Measurements from ENCODE around the gene IDI1.
"Not testable (repeated sequence)": the region's sequence is repeated elsewhere in the genome, so short reads cannot be mapped to it uniquely, and the experiment has no call there.

IDI1 gene

GRCh38 chr10:1034758-1035157, 14.2 kb downstream of the IDI1 start:
- peak in 4 of 14 donors; percentile 10 to 48 (median 28) for DNase-seq

GRCh38 chr10:1033601-1034000, 15.3 kb downstream of the IDI1 start:
- no peak for DNase-seq

- no peak for DNase-seq
Observed at GRCh38 chr10:1029838-1030237, 19.1 kb downstream of the IDI1 start.

- DNase-seq = no peak
Observed at GRCh38 chr10:1026578-1026977, 22.3 kb downstream of the IDI1 start.

- no peak for DNase-seq
Observed at GRCh38 chr10:1025683-1026082, 23.2 kb downstream of the IDI1 start, which contains the start of gene IDI2. Gene IDI2 (minus strand): TSS chr10:1025859. CDS start chr10:1024723, 1,136 bp downstream.

GRCh38 chr10:1024103-1024502, 24.8 kb downstream of the IDI1 start:
- no peak for DNase-seq

GRCh38 chr10:1022413-1022812, 26.5 kb downstream of the IDI1 start:
- peak in 6 of 14 donors; percentile 9 to 76 (median 24) for DNase-seq

GRCh38 chr10:1020958-1021357, 28.0 kb downstream of the IDI1 start:
- DNase-seq = no peak

- DNase-seq = no peak
Observed at GRCh38 chr10:1020460-1020859, 28.5 kb downstream of the IDI1 start.

GRCh38 chr10:1019362-1019761, 29.6 kb downstream of the IDI1 start:
- DNase-seq = no peak

GRCh38 chr10:1015688-1016087, 33.2 kb downstream of the IDI1 start:
- no peak for DNase-seq

GRCh38 chr10:1011696-1012095, 37.2 kb downstream of the IDI1 start:
- DNase-seq = no peak

- DNase-seq = no peak
Observed at GRCh38 chr10:1010703-1011102, 38.2 kb downstream of the IDI1 start.

- DNase-seq = not testable (repeated sequence)
Observed at GRCh38 chr10:1009947-1010346, 39.0 kb downstream of the IDI1 start.

- DNase-seq = no peak
Observed at GRCh38 chr10:1009071-1009494, 39.8 kb downstream of the IDI1 start.

GRCh38 chr10:1007583-1007982, 41.3 kb downstream of the IDI1 start:
- no peak for DNase-seq

- no peak for DNase-seq
Observed at GRCh38 chr10:1006573-1006972, 42.3 kb downstream of the IDI1 start.

- DNase-seq = no peak
Observed at GRCh38 chr10:1003884-1004670, 44.8 kb downstream of the IDI1 start.

GRCh38 chr10:1002425-1003006, 46.4 kb downstream of the IDI1 start:
- no peak for DNase-seq

- DNase-seq = no peak
Observed at GRCh38 chr10:997266-998022, 51.5 kb downstream of the IDI1 start.

- DNase-seq = no peak
Observed at GRCh38 chr10:996031-996430, 52.9 kb downstream of the IDI1 start.

GRCh38 chr10:995559-995926, 53.4 kb downstream of the IDI1 start:
- DNase-seq = no peak

- no peak for DNase-seq
Observed at GRCh38 chr10:994836-995558, 53.9 kb downstream of the IDI1 start.
